ENCODE measurements around the gene DDRGK1.

The DDRGK1 gene

GRCh38 chr20:3168829-3169590 is 35.5 kb downstream of the DDRGK1 start:
- TF ChIP-seq FOXP2 (optimal IDR thresholded peaks at IDR 0.05; ENCODE audit: control extremely low read depth, extremely low read length, insufficient read depth): no peak
- TF ChIP-seq POLR2AphosphoS5 (IDR thresholded peaks at IDR 0.05; ENCODE audit: borderline replicate concordance, low read depth, low read length): no peak
- no peak for TF ChIP-seq EZH2 (IDR thresholded peaks at IDR 0.05)
- no peak for DNase-seq (ENCODE audit: low read depth, low spot score)
- no peak overlapping the region for H3K4me3 ChIP-seq
- no peak overlapping the region for H3K27ac ChIP-seq
- no peak overlapping the region for H3K9ac ChIP-seq (ENCODE audit: insufficient read length)
- H3K9me3 ChIP-seq (ENCODE audit: low read depth, low read length): no peaks in the 10 kb centered on the region
- H3K36me3 ChIP-seq (ENCODE audit: insufficient read depth, low read length): no peaks in the 10 kb centered on the region

GRCh38 chr20:3168079-3168828 is 36.2 kb downstream of the DDRGK1 start:
- TF ChIP-seq POLR2AphosphoS5 (IDR thresholded peaks at IDR 0.05; ENCODE audit: borderline replicate concordance, low read depth, low read length) (no peak), FOXP2 (optimal IDR thresholded peaks at IDR 0.05; ENCODE audit: control extremely low read depth, extremely low read length, insufficient read depth) (no peak), EZH2 (IDR thresholded peaks at IDR 0.05) (no peak)
- no peak for DNase-seq (ENCODE audit: low read depth, low spot score)
- no peak overlapping the region for H3K27ac ChIP-seq
- no peak overlapping the region for H3K4me3 ChIP-seq
- H3K9me3 ChIP-seq (ENCODE audit: low read depth, low read length): no peaks in the 10 kb centered on the region
- no peak overlapping the region for H3K9ac ChIP-seq (ENCODE audit: insufficient read length)
- H3K36me3 ChIP-seq (ENCODE audit: insufficient read depth, low read length): no peaks in the 10 kb centered on the region

- TF ChIP-seq POLR2AphosphoS5 (IDR thresholded peaks at IDR 0.05; ENCODE audit: borderline replicate concordance, low read depth, low read length) (no peak), EZH2 (IDR thresholded peaks at IDR 0.05) (no peak), FOXP2 (optimal IDR thresholded peaks at IDR 0.05; ENCODE audit: control extremely low read depth, extremely low read length, insufficient read depth) (no peak)
- no peaks in the 10 kb centered on the region for H3K9me3 ChIP-seq (ENCODE audit: low read depth, low read length)
- H3K4me3 ChIP-seq: no peak overlapping the region
- no peak overlapping the region for H3K27ac ChIP-seq
- no peak for DNase-seq (ENCODE audit: low read depth, low spot score)
- no peak overlapping the region for H3K9ac ChIP-seq (ENCODE audit: insufficient read length)
- H3K36me3 ChIP-seq (ENCODE audit: insufficient read depth, low read length): no peaks in the 10 kb centered on the region
These were observed 36.8 kb downstream of the DDRGK1 start for GRCh38 chr20:3167738-3168078.

GRCh38 chr20:3166913-3167342 is 37.6 kb downstream of the DDRGK1 start:
- DNase-seq (ENCODE audit: low read depth, low spot score): no peak
- no peak overlapping the region for H3K27ac ChIP-seq
- no peaks in the 10 kb centered on the region for H3K9me3 ChIP-seq (ENCODE audit: low read depth, low read length)
- H3K4me3 ChIP-seq: no peak overlapping the region
- no peak overlapping the region for H3K9ac ChIP-seq (ENCODE audit: insufficient read length)
- no peaks in the 10 kb centered on the region for H3K36me3 ChIP-seq (ENCODE audit: insufficient read depth, low read length)
- no peak for TF ChIP-seq EZH2 (IDR thresholded peaks at IDR 0.05)
- no peak for TF ChIP-seq FOXP2 (optimal IDR thresholded peaks at IDR 0.05; ENCODE audit: control extremely low read depth, extremely low read length, insufficient read depth)
- no peak for TF ChIP-seq POLR2AphosphoS5 (IDR thresholded peaks at IDR 0.05; ENCODE audit: borderline replicate concordance, low read depth, low read length)

- Histone ChIP-seq H3K9ac (ENCODE audit: insufficient read length) (no peak overlapping the region), H3K9me3 (ENCODE audit: low read depth, low read length) (no peaks in the 10 kb centered on the region), H3K27ac (no peak overlapping the region), H3K4me3 (no peak overlapping the region), H3K36me3 (ENCODE audit: insufficient read depth, low read length) (no peaks in the 10 kb centered on the region)
- DNase-seq (ENCODE audit: low read depth, low spot score): no peak
- TF ChIP-seq FOXP2 (optimal IDR thresholded peaks at IDR 0.05; ENCODE audit: control extremely low read depth, extremely low read length, insufficient read depth): no peak
- TF ChIP-seq EZH2 (IDR thresholded peaks at IDR 0.05): no peak
- no peak for TF ChIP-seq POLR2AphosphoS5 (IDR thresholded peaks at IDR 0.05; ENCODE audit: borderline replicate concordance, low read depth, low read length)
These were observed 38.1 kb downstream of the DDRGK1 start for GRCh38 chr20:3166338-3166912.

GRCh38 chr20:3165473-3166337 is 38.8 kb downstream of the DDRGK1 start:
- H3K4me3 ChIP-seq: no peak overlapping the region

GRCh38 chr20:3164763-3165410 is 39.6 kb downstream of the DDRGK1 start:
- H3K36me3 ChIP-seq (ENCODE audit: insufficient read depth, low read length): no peaks in the 10 kb centered on the region
- DNase-seq (ENCODE audit: low read depth, low spot score): no peak
- no peaks in the 10 kb centered on the region for H3K9me3 ChIP-seq (ENCODE audit: low read depth, low read length)
- no peak overlapping the region for H3K9ac ChIP-seq (ENCODE audit: insufficient read length)
- TF ChIP-seq FOXP2 (optimal IDR thresholded peaks at IDR 0.05; ENCODE audit: control extremely low read depth, extremely low read length, insufficient read depth) (no peak), EZH2 (IDR thresholded peaks at IDR 0.05) (no peak), POLR2AphosphoS5 (IDR thresholded peaks at IDR 0.05; ENCODE audit: borderline replicate concordance, low read depth, low read length) (no peak)
- H3K27ac ChIP-seq: no peak overlapping the region
- no peak overlapping the region for H3K4me3 ChIP-seq

More at GRCh38 chr20:3165473-3166337, 38.8 kb downstream of the DDRGK1 start:
- no peaks in the 10 kb centered on the region for H3K9me3 ChIP-seq (ENCODE audit: low read depth, low read length)
- H3K36me3 ChIP-seq (ENCODE audit: insufficient read depth, low read length): no peaks in the 10 kb centered on the region
- no peak for DNase-seq (ENCODE audit: low read depth, low spot score)
- H3K9ac ChIP-seq (ENCODE audit: insufficient read length): no peak overlapping the region
- TF ChIP-seq POLR2AphosphoS5 (IDR thresholded peaks at IDR 0.05; ENCODE audit: borderline replicate concordance, low read depth, low read length): no peak
- TF ChIP-seq EZH2 (IDR thresholded peaks at IDR 0.05): no peak
- no peak for TF ChIP-seq FOXP2 (optimal IDR thresholded peaks at IDR 0.05; ENCODE audit: control extremely low read depth, extremely low read length, insufficient read depth)
- H3K27ac ChIP-seq: no peak overlapping the region
